PC-9 (cell line): ENCODE results near the gene CHRNB1.

Experiments
- EZH2 ChIP-seq: fragments of 200-600 bp; sonication (generic); IDR thresholded peaks from 2 replicates; pipeline ENCODE4 v1.8.0; 2017; ENCODE audit warnings: antibody characterized with exemption, low read depth
- TF ChIP-seq, protein P1 (sequence below): fragments of 200-600 bp; sonication (generic); conservative IDR thresholded peaks from 2 replicates; pipeline ENCODE4 v1.6.1; 2017; ENCODE audit warnings: mixed run types, antibody characterized with exemption, mild to moderate bottlenecking, moderate library complexity

DNA sequence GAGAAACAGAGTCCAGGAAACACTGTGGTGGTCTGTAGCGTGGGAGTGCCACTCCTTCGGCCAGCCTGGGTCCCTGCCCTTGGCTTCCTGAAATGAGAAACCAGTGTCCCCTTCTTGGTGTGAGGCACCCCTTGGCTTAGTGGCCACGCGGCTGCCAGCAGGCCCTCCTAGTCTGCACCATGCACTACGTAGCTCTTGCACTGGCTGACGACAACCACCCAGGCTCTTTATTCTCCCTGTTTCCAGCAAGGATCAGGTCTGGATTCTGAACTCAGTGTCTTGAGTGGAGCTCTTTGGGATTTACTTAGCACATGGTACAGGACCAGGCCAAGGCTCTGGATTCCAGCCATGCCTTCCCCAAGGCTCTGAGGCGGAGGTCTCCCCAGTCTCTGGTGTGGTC is 17.3 kb upstream of the CHRNB1 start:
- TF ChIP-seq, protein P1, sequence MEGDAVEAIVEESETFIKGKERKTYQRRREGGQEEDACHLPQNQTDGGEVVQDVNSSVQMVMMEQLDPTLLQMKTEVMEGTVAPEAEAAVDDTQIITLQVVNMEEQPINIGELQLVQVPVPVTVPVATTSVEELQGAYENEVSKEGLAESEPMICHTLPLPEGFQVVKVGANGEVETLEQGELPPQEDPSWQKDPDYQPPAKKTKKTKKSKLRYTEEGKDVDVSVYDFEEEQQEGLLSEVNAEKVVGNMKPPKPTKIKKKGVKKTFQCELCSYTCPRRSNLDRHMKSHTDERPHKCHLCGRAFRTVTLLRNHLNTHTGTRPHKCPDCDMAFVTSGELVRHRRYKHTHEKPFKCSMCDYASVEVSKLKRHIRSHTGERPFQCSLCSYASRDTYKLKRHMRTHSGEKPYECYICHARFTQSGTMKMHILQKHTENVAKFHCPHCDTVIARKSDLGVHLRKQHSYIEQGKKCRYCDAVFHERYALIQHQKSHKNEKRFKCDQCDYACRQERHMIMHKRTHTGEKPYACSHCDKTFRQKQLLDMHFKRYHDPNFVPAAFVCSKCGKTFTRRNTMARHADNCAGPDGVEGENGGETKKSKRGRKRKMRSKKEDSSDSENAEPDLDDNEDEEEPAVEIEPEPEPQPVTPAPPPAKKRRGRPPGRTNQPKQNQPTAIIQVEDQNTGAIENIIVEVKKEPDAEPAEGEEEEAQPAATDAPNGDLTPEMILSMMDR, result no peak
- TF ChIP-seq EZH2, result no peak
